GM21526 (cell line): ENCODE results near the gene CUX1.
"Not testable (repeated sequence)": the region's sequence is repeated elsewhere in the genome, so short reads cannot be mapped to it uniquely, and the experiment has no call there.

Source experiments
- ATAC-seq: cut with Tn5 transposase; IDR thresholded peaks from one replicate; pipeline ENCODE4 v1.9.1; 2021; ENCODE audit warnings: moderate library complexity; ENCODE audit not compliant: unreplicated experiment, low FRiP score

CUX1 gene

DNA sequence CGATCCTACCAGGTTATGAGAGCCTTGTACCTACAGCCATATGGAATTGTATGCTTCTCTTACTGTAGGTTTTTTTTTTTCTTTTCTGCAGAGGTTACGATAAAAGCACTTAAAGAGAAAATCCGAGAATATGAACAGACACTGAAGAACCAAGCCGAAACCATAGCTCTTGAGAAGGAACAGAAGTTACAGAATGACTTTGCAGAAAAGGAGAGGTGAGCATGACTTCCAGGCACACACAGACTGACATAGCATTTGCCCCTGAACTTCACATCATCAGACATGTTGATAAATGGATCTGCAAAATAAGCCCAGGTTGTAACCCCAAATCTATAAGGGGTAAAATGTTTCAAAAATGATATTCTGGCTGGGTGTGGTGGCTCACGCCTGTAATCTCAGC is 286.8 kb downstream of the CUX1 start:
- ATAC-seq = no peak

DNA sequence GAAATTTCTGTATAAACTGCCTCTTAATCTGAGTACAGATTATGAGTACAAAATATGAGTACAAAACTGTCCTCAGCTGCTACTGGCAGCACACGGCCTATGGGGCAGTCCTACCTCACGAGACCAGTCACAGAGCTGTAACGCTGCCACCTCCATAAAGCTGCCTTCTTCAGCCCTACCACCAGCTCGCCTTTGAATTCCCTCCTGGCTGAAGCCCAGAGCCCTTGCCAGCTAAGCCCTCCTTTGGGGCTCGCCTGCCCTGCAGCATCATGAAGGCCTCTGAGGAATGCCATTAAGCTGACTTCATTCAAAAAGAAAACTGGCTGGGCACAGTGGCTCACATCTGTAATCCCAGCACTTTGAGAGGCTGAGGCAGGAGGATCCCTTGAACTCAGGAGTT is 289.2 kb downstream of the CUX1 start:
- ATAC-seq = no peak

DNA sequence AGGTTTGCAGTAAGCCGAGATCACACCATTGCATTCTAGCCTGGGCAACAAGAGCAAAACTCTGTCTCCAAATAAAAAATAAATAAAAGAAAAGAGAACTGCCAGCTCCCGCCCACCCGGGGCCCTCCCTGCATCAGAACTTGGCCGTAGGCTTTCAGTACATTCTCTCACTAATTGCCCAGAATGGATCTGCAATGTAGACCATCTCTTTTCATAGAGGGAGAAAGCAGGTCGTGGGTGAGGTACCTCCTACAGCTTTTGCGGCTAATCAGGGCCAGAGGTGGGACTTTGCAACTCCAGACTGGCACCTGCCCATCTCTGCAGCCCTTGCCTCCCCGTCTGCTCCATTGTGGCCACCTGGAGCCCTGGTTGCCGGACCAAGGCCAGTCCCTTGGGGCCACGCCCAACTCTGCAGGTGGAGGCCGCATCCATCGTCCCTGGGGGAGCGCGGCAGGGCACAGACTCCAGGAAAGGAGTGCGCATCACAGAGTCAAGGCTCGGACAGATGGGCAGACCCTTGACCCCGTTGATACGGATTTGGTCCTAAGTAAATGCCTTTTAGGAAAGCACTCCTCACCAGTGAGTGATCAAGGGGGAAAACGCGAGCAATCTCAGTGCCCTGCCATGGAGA is 290.2 kb downstream of the CUX1 start:
- ATAC-seq = no peak

DNA sequence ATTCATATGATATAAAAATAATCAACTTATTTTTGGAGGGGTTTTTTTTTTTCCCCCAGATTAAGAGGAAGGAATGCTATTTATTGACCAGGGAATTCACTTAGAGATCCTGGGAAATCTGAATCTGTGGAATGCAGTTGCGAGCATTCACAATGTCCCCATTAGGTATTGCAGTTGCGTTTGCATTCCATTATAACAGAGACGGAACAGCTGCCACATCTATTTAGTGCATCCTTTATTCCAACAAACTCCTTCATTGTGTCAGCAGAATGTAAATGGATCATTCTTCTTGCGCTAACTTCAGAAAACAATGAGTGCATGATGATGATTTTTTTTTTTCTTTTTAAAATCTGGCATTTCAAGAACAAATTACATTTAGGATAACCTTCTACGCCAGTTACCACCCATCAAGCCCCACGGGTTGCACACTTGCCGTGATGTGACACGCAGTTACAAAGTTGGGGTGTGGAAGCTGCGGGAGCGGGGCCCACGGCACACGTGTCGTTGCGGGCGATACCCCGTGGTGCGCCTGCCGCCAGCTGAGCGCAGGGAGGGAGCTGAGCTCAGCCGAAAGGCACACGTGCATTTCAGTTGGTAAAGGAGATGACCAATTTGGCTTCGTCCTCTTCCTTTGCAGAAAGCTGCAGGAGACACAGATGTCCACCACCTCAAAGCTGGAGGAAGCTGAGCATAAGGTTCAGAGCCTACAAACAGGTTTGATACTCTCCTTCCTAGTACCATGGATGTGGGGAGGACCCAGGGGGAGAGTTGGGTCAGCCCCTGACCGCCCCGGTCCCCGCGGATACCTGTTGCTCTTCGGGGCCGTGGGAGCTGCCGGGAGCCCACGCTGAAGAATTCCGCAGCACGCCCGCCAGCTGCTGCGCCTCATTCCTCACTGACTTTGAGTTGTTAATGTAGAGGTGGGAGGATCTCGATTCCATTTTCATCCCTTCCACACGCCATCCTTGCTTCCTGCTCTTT is 293.9 kb downstream of the CUX1 start:
- no peak for ATAC-seq

DNA sequence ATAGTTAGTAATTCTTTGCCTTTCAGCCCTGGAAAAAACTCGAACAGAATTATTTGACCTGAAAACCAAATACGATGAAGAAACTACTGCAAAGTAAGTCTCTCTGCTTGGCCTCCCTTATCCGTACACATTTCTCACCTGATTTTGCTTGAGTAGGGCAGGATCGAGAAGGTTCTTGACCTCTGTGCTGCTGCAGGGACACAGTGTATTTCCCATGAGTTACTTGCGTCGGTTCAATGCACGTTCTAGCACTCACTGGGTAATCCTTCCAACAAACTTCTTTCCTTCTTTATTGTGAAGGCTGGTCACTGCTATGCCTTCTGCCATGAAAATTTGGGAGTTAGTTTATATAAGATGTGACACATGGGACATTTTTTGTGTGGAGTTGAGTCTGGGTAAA is 297.8 kb downstream of the CUX1 start:
- ATAC-seq = no peak

DNA sequence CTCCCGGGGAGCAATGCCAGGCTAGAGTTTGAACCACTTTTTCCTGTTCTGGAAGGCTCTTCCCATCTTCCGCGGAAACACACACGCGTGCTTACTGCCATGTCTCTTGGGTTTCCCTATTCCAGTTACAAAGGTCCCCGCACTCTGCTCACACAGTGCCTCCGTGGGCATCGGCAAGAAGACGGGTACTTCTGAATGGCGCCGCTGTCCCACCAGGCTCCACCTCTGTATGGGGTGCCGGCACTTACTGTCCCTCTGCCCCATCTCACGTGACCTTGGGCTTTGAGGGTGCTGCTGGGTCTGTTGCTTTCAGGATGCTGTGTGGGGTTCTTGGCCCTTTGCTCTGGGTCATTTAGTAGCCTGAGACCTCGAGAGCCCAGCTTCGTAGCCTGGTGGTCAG is 298.5 kb downstream of the CUX1 start:
- ATAC-seq = no peak

DNA sequence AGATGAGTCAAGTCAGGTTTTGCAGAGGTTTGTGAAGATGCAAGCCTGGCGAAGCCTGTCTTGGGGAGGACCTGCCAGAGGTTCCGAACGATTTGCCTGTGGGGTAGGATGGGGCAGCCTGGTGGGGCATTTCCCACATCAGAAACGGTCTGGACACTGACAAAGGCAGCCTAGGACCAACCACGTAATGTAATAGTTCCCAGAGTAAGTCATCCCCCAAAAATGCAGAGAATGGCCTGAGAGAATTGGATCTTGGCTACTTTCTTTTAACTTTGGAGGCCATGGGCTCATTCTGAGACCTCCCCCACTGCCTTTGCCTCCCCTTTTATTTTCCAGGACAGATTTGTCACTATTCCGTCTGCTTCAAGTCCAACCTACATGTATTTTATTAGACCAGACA is 300.3 kb downstream of the CUX1 start:
- ATAC-seq = no peak

DNA sequence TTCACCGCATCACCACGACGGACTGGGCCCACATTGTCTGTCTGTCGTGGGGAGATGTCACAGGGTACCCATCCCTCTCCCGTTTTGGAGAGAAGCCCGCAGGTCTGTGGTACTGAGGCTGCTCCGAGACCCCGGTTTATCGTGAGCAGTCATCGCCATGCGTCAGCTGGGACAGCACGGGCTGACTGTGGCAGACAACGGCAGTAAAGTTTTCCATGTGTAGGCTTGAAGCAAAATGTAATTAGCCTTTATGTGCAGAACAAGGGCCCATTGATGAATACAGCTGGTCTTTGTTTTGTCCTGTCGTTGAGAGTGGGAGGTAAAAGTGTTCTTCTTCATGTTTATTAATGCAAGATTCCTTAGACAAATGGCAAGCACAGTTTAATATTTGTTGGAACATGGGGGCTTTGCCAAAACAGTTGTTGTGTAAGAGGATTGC is 301.8 kb downstream of the CUX1 start:
- ATAC-seq = no peak

DNA sequence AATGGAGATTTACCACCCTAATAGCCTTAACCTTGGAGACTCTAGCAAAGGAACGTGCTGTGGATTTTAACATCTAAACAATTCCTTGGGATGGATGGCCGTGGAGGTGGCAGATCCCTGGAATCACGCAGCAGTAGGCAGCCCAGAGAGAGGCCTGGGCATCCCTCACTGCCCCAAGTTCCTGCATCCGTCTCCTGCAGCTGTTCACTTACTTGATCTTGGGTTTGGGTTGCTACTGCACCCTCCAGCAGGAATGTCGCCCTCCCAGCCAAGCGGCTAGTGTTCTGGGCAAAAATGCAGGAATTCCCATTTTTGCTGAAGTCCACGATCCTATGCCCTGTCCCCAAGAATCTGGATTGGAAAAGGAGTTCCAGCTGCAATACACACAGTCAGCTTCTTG is 302.5 kb downstream of the CUX1 start:
- no peak for ATAC-seq

DNA sequence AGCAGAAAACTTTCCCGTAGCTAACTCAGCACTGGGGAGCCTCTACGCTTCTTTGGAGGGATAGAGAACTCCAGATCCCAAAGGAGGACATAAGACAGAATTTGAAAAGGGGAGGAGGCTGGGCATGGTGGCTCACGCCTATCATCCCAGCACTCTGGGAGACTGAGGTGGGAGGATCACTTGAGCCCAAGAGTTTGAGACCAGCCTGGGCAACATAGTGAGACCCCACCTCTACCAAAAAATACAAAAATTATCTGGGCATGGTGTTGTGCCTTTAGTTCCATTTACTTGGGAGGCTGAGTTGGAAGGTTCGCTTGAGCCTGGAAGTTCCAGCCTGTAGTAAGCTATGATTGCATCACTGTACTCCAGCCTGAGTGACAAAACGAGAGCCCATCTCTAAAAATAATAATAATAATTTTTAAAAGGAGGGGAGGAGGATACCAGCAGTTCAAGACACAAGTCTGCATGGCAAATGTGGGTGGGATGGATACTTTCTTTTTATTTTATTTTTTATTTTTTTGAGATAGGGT is 303.3 kb downstream of the CUX1 start:
- ATAC-seq = no peak

DNA sequence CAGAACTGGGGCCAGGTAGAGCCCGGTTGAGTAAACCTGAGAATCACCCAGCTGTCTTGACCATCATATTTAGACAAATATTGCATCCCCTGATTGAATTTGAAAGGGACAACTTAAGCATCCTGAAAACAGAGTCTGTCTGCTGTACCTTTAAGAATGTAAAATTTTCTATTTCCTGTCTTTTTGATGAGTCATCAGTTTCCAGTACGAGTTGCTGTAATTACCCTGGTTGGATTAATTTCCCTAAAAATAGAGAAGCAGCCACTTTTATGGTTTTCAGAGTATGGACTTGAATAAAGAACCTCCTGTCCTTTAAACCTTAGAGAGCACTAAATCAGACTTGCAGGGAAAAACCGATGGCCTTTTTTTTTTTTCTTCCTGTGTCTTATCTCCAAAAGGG is 304.6 kb downstream of the CUX1 start:
- no peak for ATAC-seq

DNA sequence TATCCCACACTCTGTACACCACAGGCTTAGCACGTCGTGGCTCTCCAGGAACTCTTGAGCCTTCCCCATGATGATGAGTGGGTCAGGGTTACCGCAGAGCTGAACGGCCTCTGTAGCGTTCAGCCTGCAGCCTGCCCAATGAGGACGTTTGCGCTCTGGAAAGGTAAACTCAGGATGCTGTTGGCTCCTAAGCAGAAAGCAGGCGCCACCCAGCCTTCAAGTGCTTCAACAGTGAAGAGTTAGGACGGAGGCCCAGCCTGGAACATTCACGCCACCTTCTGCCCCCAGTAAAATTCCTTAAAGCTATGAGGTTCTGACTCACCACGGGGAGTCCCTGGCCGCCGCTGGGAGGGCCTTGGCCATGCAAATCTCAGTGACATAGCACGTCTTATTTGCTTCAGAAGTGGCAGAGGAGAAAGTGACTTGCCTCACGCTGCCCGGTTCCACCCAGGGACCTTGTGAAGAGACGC is 307.7 kb downstream of the CUX1 start:
- ATAC-seq = no peak

DNA sequence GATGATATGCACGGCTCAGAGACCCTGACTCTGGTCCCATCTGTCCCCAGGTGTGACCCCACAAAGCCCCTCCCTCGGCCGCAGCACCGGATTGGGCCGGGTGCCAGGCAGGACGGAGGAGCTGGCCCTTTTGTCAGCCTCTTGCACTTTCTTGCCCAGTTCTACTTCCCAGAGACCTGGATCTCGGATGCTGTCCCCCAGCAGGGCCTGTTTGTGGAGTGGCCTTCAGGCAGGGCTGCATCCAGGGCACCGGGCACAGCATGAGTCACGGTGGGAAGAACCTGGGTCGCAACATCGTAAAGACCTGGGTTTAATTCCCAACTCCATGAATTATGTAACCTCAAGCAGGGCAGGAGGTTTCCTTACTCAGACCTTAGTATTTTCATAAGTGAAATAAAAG is 310.9 kb downstream of the CUX1 start:
- no peak for ATAC-seq

DNA sequence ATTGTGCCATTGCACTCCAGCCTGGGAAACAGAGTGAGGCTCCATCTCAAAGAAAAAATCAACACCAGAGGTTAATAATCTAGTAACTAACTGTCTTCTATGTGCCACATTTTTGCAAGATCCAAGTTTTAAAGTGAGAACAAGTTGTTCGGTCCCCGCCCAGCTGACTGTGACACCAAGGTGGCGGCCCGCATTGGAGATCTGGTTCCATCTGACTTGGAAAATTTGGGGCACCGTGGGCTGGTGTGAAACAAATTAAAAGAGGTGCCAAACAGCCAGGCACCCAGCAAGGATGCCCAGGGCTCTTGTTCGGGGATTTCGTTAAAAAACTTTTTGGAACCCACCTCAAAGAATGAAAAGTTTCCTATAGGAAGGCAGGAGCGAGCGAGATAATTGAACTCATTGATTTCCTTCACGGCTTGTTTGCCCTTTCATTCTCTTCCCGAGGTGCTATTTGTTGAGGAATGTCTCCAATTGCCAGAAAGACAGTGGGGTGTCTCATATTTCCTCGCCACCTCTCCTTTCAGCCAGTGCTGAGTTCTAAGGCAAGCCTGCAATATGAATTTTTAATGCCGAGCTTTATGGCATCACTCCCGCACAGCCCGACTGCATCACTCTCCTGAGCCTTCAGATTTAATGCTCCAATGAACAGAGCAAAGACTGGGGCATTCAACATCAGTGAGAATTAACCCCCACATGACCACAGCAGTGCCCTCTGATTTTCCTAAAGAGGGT is 312.4 kb downstream of the CUX1 start:
- no peak for ATAC-seq

DNA sequence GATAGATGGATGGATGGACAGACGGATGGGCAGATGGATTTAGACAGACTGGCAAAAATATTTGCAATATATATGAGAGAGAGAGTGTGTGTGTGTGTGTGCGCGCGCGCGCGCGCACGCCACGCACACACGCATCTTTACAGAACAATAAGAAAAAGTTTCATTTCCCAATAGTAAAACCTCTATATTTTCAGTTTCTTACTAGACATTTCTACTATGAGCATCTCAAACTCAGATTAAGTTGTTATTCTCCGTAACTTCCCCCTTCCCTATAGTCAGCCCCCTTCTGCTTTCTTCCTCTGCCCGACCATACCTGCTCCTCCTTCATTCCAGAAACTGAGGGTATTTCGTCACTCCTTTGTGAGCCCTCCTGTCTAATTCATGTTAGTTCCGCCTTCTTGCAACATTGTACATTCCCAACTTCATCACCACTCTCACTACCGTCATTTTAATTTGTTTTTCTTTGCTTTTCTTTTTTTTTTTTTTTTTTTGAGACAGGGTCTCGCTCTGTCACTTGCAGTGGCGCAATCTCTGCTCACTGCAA is 314.9 kb downstream of the CUX1 start:
- ATAC-seq = no peak

DNA sequence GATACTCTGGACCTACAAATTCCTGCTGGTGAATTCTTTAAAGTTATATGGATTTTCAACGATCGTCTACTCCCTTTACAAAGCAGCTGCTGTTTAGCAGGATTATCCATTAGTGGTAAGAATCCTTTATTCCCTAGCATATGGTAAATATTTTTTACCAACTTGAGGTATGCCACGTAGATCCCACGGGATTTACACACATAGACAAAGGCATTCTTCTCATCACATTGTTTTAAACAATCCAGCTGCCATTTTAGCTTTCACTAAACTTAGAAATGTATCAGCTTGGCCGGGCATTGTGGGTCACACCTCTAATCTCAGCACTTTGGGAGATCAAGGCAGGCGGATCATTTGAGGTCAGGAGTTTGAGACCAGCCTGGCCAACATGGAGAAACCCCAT is 321.2 kb downstream of the CUX1 start:
- no peak for ATAC-seq

DNA sequence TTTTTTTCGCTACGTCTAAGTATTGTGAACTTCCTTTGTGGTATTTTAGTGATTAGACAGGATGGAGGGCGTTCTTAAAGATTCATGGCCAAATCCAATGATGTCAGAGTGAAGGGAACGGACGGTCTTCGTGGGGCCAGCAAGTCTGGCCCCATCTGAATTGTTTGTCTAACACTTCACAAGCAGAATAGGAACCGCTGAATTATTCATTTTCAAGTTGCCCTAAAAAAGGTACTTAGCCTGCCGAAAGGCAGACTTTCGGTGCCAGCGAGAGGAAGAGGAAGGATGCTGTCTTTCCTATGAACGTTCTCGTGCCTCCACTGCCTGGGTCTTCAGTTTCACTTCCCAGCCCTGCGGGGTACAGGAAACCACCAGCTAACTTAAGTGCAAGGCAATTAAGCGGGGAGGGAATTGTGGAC is 323.5 kb downstream of the CUX1 start:
- ATAC-seq = no peak

DNA sequence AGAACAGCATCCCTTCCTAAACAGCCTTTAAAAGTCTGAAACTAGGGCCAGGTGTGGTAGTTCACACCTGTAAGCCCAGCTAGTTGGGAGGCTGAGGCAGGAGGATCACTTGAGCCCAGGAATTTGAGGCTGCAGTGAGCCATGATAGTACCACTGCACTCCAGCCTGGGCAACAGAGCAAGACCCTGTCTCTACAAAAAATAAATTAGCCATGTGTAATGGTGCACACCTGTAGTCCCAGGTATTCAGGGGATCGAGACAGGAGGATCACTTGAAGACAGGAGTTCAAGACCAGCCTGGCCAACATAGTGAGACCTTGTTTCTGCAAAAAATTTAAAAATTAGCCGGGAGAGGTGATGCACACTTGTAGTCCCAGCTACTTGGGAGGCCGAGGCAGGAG is 325.0 kb downstream of the CUX1 start:
- not testable (repeated sequence) for ATAC-seq

DNA sequence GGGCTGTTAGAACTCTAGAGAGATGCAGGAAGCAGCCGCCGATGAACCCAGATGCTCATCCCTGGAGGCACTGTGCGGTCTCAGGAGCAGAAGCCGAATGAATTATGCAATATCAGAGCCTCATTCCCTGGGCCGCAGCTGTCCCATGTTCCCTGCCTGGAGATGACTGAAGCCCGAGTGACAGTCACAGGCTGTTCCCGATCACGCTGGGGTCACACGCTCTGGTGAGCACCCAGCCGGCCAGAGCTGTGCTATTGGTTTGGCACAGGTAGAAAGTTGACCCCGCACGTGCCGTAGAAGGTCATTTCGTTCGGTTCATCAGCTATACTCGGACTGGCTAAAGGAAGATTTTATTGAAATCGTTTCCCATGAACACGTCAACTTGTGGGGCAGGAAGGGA is 328.7 kb downstream of the CUX1 start:
- ATAC-seq = no peak

DNA sequence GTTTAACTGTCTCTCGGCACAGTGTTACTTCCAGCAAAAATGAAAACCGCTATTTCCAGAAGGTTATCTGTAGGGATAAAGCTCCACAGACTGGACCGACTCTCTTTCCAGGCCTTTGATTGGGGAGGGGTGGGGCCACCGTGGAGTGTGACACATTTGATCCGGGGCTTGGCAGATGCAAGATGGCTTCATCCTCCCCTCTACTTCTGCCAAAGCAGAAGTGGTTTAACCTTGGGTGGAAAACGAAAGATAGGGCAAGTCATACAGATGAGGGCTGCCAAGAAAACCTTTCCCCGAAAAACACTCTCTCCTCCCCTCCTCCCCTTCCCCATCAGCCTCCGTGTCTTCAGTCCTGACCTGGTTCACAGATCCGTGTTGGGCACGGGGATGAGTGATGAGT is 329.6 kb downstream of the CUX1 start:
- no peak for ATAC-seq

DNA sequence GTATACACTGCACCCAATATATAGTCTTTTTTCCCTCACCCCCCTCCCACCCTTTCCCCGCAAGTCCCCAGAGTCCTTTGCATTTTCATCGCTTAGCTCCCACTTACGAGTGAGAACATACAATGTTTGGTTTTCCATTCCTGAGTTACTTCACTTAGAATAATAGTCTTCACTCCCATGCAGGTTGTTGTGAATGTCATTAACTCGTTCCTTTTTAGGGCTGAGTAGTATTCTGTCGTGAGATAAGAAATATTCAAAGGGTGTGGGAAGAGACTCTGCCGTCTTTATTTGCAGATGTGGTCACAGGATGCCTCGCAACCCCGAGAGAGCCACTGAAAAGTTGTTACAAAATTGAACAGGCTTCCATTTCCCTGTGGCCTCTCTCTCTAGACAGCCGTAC is 331.4 kb downstream of the CUX1 start:
- no peak for ATAC-seq
